ENCODE results near the gene QRFP.

Gene QRFP

GRCh38 chr9:130897105-130897751, 616 bp upstream of the QRFP start:
- DNase-seq (ENCODE audit: low spot score), result no peak
- Mint-ChIP-seq H3K36me3 (ENCODE audit: low read depth) (no peaks in the 10 kb centered on the region), H3K9me3 (no peaks in the 10 kb centered on the region), H3K27ac (no peak overlapping the region), H3K4me1 (ENCODE audit: low read depth) (no peaks in the 10 kb centered on the region), H3K27me3 (ENCODE audit: low read depth) (no peaks in the 10 kb centered on the region), H3K4me3 (no peak overlapping the region)

DNA sequence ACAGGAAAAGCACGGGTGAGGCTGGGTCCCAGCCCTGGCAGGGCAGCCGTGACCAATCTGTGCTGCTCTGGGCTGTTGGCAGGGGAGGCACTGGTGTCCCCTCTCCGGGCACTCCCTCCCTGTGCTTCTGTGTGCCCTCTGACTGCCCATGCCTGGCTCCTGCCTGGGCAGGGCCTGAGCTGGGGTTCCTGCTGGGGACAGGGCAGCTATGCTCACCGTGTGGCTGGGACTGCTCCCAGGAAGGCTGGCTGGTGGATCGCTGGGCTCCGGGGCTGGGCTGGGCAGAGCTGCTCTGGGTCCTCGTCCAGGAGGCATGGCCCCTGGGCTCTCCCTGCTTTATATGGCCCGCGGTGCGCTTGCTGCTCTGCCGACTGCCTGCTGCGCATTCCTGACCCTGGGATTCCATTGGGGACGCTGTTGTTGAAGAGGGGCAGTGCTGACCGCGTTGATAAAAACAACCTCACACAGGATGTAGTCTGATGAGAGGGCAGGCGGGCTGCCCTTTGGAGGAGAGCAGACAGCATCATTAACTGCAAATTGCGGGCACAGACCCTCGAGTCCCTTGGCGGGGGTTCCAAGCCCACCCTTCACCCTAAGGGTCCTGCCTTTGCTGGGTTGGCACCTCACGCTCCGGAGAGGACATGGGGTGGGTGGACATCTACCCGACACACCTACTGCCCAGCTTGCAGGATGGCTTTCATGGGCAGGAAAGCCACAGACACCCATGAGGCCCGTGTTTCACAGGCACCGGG, 955 bp downstream of the QRFP start:
- Mint-ChIP-seq H3K4me1 (ENCODE audit: low read depth) (no peaks in the 10 kb centered on the region), H3K4me3 (no peak overlapping the region), H3K36me3 (ENCODE audit: low read depth) (no peaks in the 10 kb centered on the region), H3K27ac (no peak overlapping the region), H3K9me3 (no peaks in the 10 kb centered on the region), H3K27me3 (ENCODE audit: low read depth) (no peaks in the 10 kb centered on the region)
- DNase-seq (ENCODE audit: low spot score), result no peak

GRCh38 chr9:130895038-130895437, 1.6 kb downstream of the QRFP start:
- Mint-ChIP-seq H3K4me3 (no peak overlapping the region), H3K36me3 (ENCODE audit: low read depth) (no peaks in the 10 kb centered on the region), H3K4me1 (ENCODE audit: low read depth) (no peaks in the 10 kb centered on the region), H3K27me3 (ENCODE audit: low read depth) (no peaks in the 10 kb centered on the region), H3K27ac (no peak overlapping the region), H3K9me3 (no peaks in the 10 kb centered on the region)
- no peak for DNase-seq (ENCODE audit: low spot score)

DNA sequence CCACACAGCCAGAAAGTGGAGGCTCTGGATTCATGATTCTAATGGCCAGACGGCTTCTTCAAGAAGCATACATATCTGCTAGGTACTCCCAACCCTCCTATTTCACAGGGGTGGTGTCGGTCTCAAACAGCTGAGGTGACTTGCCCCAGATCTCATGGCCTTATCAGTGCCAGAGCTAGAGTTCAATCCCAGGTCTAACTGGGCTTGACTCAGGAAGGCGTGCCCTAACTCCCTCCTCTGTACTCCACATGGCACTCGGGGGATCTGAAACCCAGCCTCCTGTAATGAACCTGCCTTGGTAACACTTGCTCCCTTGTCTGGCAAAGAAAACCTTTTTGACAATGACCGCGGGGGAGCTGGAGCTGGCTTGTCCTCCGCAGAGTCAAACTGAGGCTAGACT, 2.1 kb downstream of the QRFP start:
- no peak for DNase-seq (ENCODE audit: low spot score)
- Mint-ChIP-seq H3K4me3 (no peak overlapping the region), H3K36me3 (ENCODE audit: low read depth) (no peaks in the 10 kb centered on the region)

GRCh38 chr9:130893341-130894101, 3.1 kb downstream of the QRFP start:
- Mint-ChIP-seq H3K36me3 (ENCODE audit: low read depth) (no peaks in the 10 kb centered on the region), H3K4me3 (no peak overlapping the region), H3K27ac (no peak overlapping the region), H3K9me3 (no peaks in the 10 kb centered on the region), H3K4me1 (ENCODE audit: low read depth) (no peaks in the 10 kb centered on the region), H3K27me3 (ENCODE audit: low read depth) (no peaks in the 10 kb centered on the region)
- no peak for DNase-seq (ENCODE audit: low spot score)

More for the DNA sequence above, 2.1 kb downstream of the QRFP start:
- no peaks in the 10 kb centered on the region for H3K9me3 Mint-ChIP-seq
- H3K27me3 Mint-ChIP-seq (ENCODE audit: low read depth), result no peaks in the 10 kb centered on the region
- H3K27ac Mint-ChIP-seq, result no peak overlapping the region
- no peaks in the 10 kb centered on the region for H3K4me1 Mint-ChIP-seq (ENCODE audit: low read depth)

DNA sequence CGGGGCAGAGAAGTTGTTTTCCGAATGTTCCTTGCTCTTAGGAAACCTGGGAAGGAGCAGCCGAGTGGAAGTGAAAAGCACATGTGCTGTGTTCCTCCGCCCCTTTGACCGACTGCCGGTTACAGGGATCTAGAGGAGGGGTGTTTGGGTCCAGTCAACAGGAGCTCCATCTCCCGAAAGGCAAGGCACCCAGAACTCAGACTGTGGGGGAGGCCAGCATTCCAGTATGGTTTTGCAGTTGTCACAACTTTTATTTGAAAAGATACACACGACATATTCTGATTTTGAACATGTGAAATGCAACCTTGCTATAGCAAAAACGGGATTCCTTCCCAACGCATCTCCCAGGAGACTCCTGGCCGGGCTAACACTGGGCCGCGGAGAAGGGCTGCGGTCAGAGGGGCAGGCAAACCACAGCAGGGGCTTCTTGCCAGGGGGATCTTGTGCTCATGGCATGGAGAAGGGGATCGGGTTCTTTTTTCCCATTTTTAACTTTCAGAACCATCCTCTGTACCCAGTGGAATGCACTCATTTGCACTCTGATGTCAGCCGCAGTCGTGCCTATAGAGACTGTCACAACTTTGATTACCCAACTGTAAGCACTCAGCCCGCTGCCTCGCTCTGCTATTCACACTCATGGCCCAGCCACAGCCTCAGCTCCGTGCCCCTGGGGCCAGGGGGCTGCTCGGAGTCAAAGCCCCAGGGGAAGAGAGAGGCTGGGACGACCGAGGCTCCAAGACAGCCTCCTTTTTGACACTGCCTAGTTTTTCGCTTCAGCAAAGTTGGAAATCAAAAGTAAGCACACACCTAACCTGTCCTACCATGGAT, 3.9 kb downstream of the QRFP start:
- Mint-ChIP-seq H3K36me3 (ENCODE audit: low read depth) (no peaks in the 10 kb centered on the region), H3K27ac (no peak overlapping the region)

DNA sequence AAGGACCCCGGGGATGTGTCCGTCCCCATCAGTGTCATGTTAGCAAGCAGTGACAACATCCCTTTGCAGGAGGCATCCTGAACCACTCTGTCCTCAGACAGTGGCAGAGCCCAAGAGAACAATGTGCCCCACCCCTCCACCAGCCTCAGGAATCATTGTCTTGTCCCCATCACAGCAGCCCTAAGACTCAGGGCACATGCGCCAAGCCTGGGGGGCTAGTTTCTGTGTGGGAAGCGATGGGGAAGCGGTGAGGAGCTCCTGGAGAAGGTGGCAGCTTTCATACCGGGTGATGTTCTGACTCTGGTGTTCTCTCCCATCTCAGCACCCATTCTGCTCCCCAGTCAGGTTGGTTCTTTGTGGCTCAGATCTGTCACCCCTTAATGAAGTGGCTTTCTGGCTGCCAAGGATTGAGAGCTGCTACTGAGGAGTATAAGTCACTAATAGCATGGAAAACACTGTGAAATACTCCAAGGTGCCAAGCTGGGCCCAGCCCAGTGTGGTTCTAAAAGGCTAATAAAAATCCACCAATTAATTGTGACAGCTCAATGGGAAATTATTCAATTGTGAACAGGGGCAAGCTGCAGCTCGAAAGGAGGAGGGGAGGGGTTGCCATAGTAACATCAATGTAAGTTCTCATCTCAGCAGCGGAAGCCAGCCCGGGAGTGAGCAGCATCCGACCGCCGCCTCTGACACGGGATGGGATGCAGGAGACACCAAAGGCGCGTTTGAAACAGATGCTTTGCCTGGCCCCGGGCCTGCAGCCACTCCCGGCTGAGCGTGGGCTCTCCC, 4.7 kb downstream of the QRFP start:
- Mint-ChIP-seq H3K9me3 (no peaks in the 10 kb centered on the region), H3K4me1 (ENCODE audit: low read depth) (no peaks in the 10 kb centered on the region), H3K27me3 (ENCODE audit: low read depth) (no peaks in the 10 kb centered on the region), H3K27ac (no peak overlapping the region), H3K4me3 (no peak overlapping the region), H3K36me3 (ENCODE audit: low read depth) (no peaks in the 10 kb centered on the region)
- no peak for DNase-seq (ENCODE audit: low spot score)

More for the DNA sequence above, 3.9 kb downstream of the QRFP start:
- Mint-ChIP-seq H3K4me1 (ENCODE audit: low read depth) (no peaks in the 10 kb centered on the region), H3K4me3 (no peak overlapping the region), H3K9me3 (no peaks in the 10 kb centered on the region), H3K27me3 (ENCODE audit: low read depth) (no peaks in the 10 kb centered on the region)
- DNase-seq (ENCODE audit: low spot score), result no peak

DNA sequence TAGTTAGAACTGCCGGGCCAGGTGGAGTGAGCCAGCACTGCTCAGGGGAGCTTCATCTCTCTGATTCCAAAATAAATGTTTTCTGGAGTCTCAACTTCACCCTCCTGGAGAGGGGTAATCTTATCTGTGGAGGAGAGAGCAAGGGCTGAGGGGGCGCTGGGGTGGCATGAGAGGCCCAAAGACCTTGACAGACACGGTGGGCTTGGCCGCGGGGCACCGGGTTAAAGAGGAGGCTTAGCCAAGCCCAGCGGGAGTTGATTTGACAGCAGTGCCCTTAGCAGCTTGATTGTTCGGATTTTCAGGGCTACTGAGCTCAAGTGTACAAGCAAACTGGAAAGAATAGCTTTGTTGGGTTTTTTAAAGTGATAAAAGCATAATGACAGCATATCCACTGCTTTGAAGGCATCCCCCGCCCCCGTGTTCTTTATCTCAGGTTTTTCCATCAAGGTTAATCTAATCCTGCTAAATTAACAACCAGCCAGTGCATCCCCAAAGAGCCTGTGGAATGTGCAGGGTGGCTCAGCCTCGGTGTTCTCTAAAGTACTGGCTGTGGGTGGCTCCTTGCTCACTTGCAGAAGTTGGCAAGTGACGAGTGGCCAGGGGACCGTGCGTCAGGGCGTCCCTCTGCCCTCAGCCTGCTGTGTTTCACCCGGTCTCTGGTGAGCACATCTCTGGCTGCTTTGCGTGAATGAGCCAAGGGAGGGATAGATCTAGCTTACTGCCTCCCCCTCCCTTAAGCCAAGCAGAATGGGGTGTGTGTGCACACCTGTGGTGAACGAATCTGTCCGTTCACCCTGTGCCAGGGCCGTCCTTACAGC, 5.5 kb downstream of the QRFP start:
- Mint-ChIP-seq H3K27me3 (ENCODE audit: low read depth) (no peaks in the 10 kb centered on the region), H3K27ac (no peak overlapping the region), H3K9me3 (no peaks in the 10 kb centered on the region), H3K4me3 (no peak overlapping the region), H3K36me3 (ENCODE audit: low read depth) (no peaks in the 10 kb centered on the region), H3K4me1 (ENCODE audit: low read depth) (no peaks in the 10 kb centered on the region)
- no peak for DNase-seq (ENCODE audit: low spot score)

DNA sequence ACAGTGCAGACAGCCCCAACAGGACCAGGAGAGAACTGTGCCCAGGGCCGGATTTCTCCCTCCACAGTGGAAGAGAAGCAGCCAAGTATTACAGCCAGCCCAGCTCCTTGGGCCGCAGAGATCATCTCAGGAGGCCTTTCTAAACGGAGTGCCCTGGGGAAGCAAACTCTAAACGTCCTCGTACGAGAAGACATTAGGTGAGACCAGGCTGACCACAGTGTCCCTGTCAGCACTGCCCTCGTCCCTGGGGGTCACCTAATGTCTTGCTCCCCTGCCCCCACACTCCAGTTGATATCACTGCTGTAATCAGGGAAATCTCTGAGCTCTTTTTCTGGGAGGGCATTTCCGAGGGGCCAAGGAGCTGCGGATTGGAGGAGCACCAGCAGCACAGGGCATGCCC, 6.5 kb downstream of the QRFP start:
- no peak for DNase-seq (ENCODE audit: low spot score)
- peaks cover 5% of the 10 kb centered on the region for H3K36me3 Mint-ChIP-seq (ENCODE audit: low read depth)
- no peaks in the 10 kb centered on the region for H3K4me1 Mint-ChIP-seq (ENCODE audit: low read depth)
- H3K27me3 Mint-ChIP-seq (ENCODE audit: low read depth), result no peaks in the 10 kb centered on the region
- H3K9me3 Mint-ChIP-seq, result no peaks in the 10 kb centered on the region
- H3K27ac Mint-ChIP-seq, result no peak overlapping the region
- H3K4me3 Mint-ChIP-seq, result no peak overlapping the region

DNA sequence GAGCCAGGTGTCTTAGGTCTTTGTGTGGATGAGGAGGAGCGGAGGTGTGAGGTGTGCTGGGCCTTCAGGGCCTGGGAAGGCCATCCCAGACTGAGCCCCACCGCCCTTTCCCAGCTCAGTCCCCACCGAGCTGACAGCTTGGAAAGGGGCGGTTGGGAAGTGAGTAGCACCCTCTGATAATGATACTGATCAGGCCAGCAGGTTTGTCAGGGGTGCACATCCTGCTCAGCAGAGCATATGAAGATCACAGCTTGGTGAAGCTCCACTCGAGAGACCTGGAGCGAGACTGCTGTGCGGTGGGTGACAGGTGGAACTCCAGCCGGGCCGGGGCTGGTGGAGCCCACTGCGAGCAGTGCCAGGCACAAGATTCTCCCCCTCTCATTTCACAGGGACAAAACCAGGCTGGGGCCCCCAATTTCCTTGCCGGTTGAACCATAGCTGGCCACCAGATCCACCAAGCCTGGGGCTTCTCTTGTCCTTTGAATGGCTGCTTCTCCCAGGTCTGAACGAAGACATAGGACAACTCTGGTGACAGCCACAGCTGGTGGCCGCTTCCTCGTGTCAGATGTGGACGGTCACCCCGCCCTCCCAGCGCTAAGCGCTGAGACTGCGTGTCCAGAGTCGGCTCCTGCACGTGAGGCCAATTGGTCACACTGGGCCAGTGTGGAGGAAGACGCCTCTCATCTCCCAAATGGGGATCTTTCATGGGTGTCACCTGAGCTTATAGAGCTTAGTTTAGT, 8.3 kb downstream of the QRFP start:
- H3K27me3 Mint-ChIP-seq (ENCODE audit: low read depth), result no peaks in the 10 kb centered on the region
- no peaks in the 10 kb centered on the region for H3K4me1 Mint-ChIP-seq (ENCODE audit: low read depth)
- H3K9me3 Mint-ChIP-seq, result no peaks in the 10 kb centered on the region
- H3K36me3 Mint-ChIP-seq (ENCODE audit: low read depth), result peaks cover 9% of the 10 kb centered on the region
- H3K4me3 Mint-ChIP-seq, result no peak overlapping the region
- DNase-seq (ENCODE audit: low spot score), result no peak
- no peak overlapping the region for H3K27ac Mint-ChIP-seq

DNA sequence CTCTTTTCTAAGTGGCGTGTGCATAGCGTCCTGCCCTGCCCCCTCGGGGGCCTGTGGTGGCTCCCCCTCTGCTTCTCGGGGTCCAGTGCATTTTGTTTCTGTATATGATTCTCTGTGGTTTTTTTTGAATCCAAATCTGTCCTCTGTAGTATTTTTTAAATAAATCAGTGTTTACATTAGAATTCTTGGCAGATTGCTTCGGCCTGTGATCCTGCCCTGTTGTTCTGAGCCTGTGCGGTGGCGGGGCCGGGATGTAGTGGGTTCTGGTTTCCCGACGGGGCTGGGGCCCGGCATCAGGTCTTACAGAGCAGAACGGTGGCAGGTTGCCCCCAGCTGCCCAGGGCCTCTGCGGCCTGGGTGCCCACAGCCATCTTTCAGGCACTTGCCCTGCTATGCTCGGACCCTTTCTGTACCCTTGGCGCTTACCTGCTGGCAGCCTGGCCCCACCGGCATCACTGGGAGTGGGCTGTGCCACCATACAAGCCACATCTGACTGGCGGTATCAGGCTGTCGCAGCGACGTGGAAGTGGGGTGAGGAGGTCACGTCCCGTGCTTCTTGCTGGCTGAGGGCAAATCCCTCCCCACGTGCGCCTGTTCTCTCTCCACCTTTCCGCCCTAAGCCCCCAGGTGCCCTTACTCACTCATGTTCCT, 9.0 kb downstream of the QRFP start:
- Mint-ChIP-seq H3K27ac (no peak overlapping the region), H3K36me3 (ENCODE audit: low read depth) (peaks cover 9% of the 10 kb centered on the region), H3K4me1 (ENCODE audit: low read depth) (no peaks in the 10 kb centered on the region), H3K9me3 (no peaks in the 10 kb centered on the region), H3K4me3 (no peak overlapping the region), H3K27me3 (ENCODE audit: low read depth) (no peaks in the 10 kb centered on the region)
- no peak for DNase-seq (ENCODE audit: low spot score)

GRCh38 chr9:130886981-130887380, 9.6 kb downstream of the QRFP start:
- Mint-ChIP-seq H3K4me3 (no peak overlapping the region), H3K27me3 (ENCODE audit: low read depth) (no peaks in the 10 kb centered on the region), H3K9me3 (no peaks in the 10 kb centered on the region), H3K4me1 (ENCODE audit: low read depth) (no peaks in the 10 kb centered on the region), H3K36me3 (ENCODE audit: low read depth) (peaks cover 9% of the 10 kb centered on the region), H3K27ac (no peak overlapping the region)
- no peak for DNase-seq (ENCODE audit: low spot score)

All from T-helper 2 cell treated with Interferon-gamma antibody and Interleukin-4, amounts not matched to agents 5 μg/mL and 100 μg/mL, for 36 hours (primary cell).